Spleen (tissue), 7 donors: Measurements from ENCODE around the gene R3HCC1L.

Source experiments
- POLR2A ChIP-seq, 3 donors: fragments of 450-650 bp; IDR thresholded peaks; one replicate each; pipeline ENCODE4 v1.5.1; 2017; ENCODE audit warnings: antibody characterized with exemption in 3 of 3, mild to moderate bottlenecking in 1 of 3
- TF ChIP-seq, protein P1 (sequence below), 11 experiments: fragments of 200-600 bp in 7 of 11; fragments of 450-650 bp in 4 of 11; sonication (generic) in 4 of 11; IDR thresholded peaks in 8 of 11; conservative IDR thresholded peaks in 3 of 11; 1 replicate in 7 of 11; 2 replicates in 4 of 11; pipeline versions ENCODE4 v1.4.0 to v1.8.0; 2016 to 2021; ENCODE audit warnings: antibody characterized with exemption in 11 of 11, inconsistent platforms in 4 of 11, mild to moderate bottlenecking in 1 of 11
- donor health status: DM: no; HTN: no; CAD: no; lungs with moderate emphysema.
- donor health status: DM: no; HTN: no; CAD: no.
- donor health status: DM: no; HTN: no; CAD: no.

DNA sequence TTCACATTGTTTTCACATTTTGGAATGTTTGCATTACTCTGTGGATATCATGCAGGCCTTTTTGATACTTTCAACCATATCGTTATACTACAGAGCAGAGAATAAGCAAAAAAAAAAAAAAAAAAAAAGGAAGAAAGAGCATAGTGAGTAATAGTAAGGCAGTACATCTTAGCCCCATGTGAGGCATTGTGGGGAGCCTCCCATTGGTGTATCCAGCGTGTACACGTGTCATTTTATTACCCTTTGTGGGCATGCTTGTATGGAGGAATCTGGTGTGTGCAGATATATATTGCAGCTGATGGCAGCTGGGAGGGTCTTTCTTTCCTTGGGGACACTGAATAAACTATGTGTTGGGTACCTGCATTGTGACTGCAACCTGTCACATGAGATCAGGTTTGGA lies 19.6 kb downstream of the R3HCC1L start:
- TF ChIP-seq, protein P1, sequence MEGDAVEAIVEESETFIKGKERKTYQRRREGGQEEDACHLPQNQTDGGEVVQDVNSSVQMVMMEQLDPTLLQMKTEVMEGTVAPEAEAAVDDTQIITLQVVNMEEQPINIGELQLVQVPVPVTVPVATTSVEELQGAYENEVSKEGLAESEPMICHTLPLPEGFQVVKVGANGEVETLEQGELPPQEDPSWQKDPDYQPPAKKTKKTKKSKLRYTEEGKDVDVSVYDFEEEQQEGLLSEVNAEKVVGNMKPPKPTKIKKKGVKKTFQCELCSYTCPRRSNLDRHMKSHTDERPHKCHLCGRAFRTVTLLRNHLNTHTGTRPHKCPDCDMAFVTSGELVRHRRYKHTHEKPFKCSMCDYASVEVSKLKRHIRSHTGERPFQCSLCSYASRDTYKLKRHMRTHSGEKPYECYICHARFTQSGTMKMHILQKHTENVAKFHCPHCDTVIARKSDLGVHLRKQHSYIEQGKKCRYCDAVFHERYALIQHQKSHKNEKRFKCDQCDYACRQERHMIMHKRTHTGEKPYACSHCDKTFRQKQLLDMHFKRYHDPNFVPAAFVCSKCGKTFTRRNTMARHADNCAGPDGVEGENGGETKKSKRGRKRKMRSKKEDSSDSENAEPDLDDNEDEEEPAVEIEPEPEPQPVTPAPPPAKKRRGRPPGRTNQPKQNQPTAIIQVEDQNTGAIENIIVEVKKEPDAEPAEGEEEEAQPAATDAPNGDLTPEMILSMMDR (IDR thresholded peaks at IDR 0.05 in 8 of 11, conservative IDR thresholded peaks at IDR 0.05 in 3 of 11) = no peak
- TF ChIP-seq POLR2A (IDR thresholded peaks at IDR 0.05) = no peak
